A673 (cell line): ENCODE measurements around the gene HDAC1. TPM values are rescaled to one million over a fixed set of nuclear protein-coding genes. Genes with fewer than 3 reads are reported as not detected.
A peak's percentile ranks its signal among the peaks of the same experiment; 100 is the strongest.
"Not testable (repeated sequence)": the region's sequence is repeated elsewhere in the genome, so short reads cannot be mapped to it uniquely, and the experiment has no call there.

ENCODE experiments used
- BruUV-seq: library from RNA; stranded (reverse); fragments of 400-500 nt; replicated peaks from 2 replicates; lab custom pipeline; 2021; lab: Mats Ljungman, UMichigan
- CTCF ChIA-PET: fragments of 300-600 bp; sonication (Branson Sonifier 250); formaldehyde crosslinking; loops from one replicate; lab custom pipeline; 2022; ENCODE audit warnings: antibody characterized with exemption; lab: Charles Lee
- POLR2A ChIA-PET: fragments of 300-600 bp; sonication (Branson Sonifier 250); formaldehyde crosslinking; loops from one replicate; lab custom pipeline; 2022; ENCODE audit warnings: antibody characterized with exemption; ENCODE audit not compliant: low non-redundant PET; lab: Charles Lee
- DNase-seq: peaks from one replicate; pipeline ENCODE4 v3.0.0-alpha.2; 2015; ENCODE audit warnings: low spot score
- H3K27ac ChIP-seq: fragments of 200-600 bp; sonication (generic); 2 replicates; pipeline ENCODE4 v1.5.1; 2016; ENCODE audit warnings: mixed run types, low read depth, mild to moderate bottlenecking, mixed read lengths, antibody characterized with exemption, low read length; ENCODE audit not compliant: poor library complexity, severe bottlenecking
- H3K27me3 ChIP-seq: fragments of 200-600 bp; sonication (generic); replicated peaks from 2 replicates; pipeline ENCODE4 v1.6.1; 2017; ENCODE audit warnings: mixed run types, low read depth, mild to moderate bottlenecking, mixed read lengths, antibody characterized with exemption, low read length; ENCODE audit not compliant: insufficient read depth, poor library complexity
- H3K36me3 ChIP-seq: fragments of 200-600 bp; sonication (generic); 2 replicates; pipeline ENCODE4 v1.6.1; 2016; ENCODE audit warnings: mixed run types, mild to moderate bottlenecking, mixed read lengths, antibody characterized with exemption, low read length; ENCODE audit not compliant: insufficient read depth, poor library complexity, severe bottlenecking
- H3K4me1 ChIP-seq: fragments of 200-600 bp; sonication (generic); 2 replicates; pipeline ENCODE4 v1.6.1; 2017; ENCODE audit warnings: mixed run types, mild to moderate bottlenecking, mixed read lengths, antibody characterized with exemption, low read length; ENCODE audit not compliant: insufficient read depth, poor library complexity, severe bottlenecking
- H3K4me3 ChIP-seq: fragments of 200-600 bp; sonication (generic); 2 replicates; pipeline ENCODE4 v1.5.1; 2016; ENCODE audit warnings: low read depth, mixed run types, mild to moderate bottlenecking, mixed read lengths, low read length; ENCODE audit not compliant: poor library complexity, severe bottlenecking
- H3K9me3 ChIP-seq: fragments of 200-600 bp; sonication (generic); 2 replicates; pipeline ENCODE4 v1.6.1; 2016; ENCODE audit warnings: mixed run types, low read depth, mild to moderate bottlenecking, mixed read lengths, antibody characterized with exemption, low read length; ENCODE audit not compliant: poor library complexity, severe bottlenecking
- CTCF ChIP-seq: fragments of 300-800, 200-600 bp; sonication (generic); conservative IDR thresholded peaks from 2 replicates; pipeline ENCODE4 v1.5.1; 2017; ENCODE audit warnings: low read depth, mild to moderate bottlenecking, antibody characterized with exemption, low read length, moderate library complexity, mixed read lengths
- EZH2 ChIP-seq: fragments of 200-600 bp; sonication (generic); IDR thresholded peaks from 2 replicates; pipeline ENCODE4 v1.6.1; 2017; ENCODE audit warnings: borderline replicate concordance, low read depth, mild to moderate bottlenecking, mixed read lengths, antibody characterized with exemption, low read length; ENCODE audit not compliant: poor library complexity, severe bottlenecking
- intact Hi-C: fragments of 100-400 bp; cut with micrococcal nuclease; formaldehyde crosslinking; loops from one replicate; pipeline ENCODE4 v1.10.0; 2022; ENCODE audit not compliant: unreplicated experiment
- total RNA-seq: library from RNA; stranded (reverse); gene quantifications from 2 replicates; pipeline ENCODE4 v1.2.3, GENCODE V29; 2021

Gene HDAC1
- total RNA-seq, 1 experiment from 2014 or later, result 195 TPM

DNA sequence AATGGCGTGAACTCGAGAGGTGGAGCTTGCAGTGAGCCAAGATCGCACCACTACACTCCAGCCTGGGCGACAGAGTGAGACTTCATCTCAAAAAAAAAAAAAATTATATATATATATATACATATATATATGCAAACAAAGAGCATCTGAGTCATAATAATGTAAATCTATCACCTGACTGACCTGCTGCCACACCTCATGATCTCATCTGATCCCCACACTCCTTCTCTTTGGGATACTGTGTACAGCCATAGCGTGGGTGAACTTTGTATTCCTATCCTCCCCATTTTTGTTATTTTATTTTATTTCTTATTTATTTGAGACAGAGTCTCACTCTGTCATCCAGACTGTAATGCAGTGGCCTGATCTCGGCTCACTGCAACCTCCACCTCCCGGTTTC lies 2.6 kb upstream of the HDAC1 start:
- Histone ChIP-seq H3K4me3 (no peak overlapping the region), H3K36me3 (no peaks in the 10 kb centered on the region), H3K9me3 (no peaks in the 10 kb centered on the region), H3K4me1 (peaks cover 22% of the 10 kb centered on the region), H3K27me3 (no peaks in the 10 kb centered on the region), H3K27ac (no peak overlapping the region)
- intact Hi-C loops, result no loop called here
- ChIA-PET POLR2A (no interaction called here), CTCF (no interaction called here)
- no peak for TF ChIP-seq EZH2
- no peak for TF ChIP-seq CTCF
- DNase-seq, result no peak
- BruUV-seq, result no TSS peak

DNA sequence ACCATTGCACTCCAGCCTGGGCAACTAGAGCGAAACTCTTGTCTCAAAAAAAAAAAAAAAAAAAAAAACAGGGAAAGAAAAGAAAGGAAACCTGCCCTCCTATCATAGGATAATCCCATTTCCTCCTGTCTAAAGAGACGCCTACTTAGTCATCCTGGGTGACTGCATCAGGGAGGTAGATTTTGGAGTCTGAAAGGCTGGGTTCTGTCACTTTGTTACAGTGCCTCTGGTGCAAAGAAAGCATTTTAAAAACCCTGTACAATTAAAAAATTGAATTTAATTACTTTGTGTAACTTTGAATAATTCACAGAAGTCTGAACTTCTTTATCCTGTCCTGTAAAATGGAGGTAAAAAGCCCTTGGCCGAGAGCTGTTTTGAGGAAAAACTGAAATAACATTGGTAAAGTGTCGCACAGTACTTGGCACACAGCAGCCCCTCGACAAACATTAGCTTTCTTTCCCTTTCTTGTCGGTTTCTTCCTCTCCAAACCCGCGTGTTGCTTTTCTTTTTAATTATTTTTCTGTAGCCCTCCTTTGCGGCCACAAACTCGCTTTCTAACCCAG lies 657 bp upstream of the HDAC1 start:
- TF ChIP-seq EZH2, result no peak
- TF ChIP-seq CTCF, result no peak
- H3K27ac ChIP-seq, result peak overlapping the region; percentile 90
- CTCF ChIA-PET, result interaction anchor here (0.6 kb wide), 1 partner anchor 45 kb away, joined by 7 read pairs; the partner anchor contains the start of gene MARCKSL1
- H3K4me3 ChIP-seq, result peak overlapping the region; percentile 98
- H3K9me3 ChIP-seq, result no peaks in the 10 kb centered on the region
- peaks cover 22% of the 10 kb centered on the region for H3K4me1 ChIP-seq
- POLR2A ChIA-PET, result no interaction called here
- DNase-seq, result peak; percentile 80
- TSS peak; percentile 100 for BruUV-seq
- intact Hi-C loops, result no loop called here
- no peaks in the 10 kb centered on the region for H3K36me3 ChIP-seq
- no peaks in the 10 kb centered on the region for H3K27me3 ChIP-seq

DNA sequence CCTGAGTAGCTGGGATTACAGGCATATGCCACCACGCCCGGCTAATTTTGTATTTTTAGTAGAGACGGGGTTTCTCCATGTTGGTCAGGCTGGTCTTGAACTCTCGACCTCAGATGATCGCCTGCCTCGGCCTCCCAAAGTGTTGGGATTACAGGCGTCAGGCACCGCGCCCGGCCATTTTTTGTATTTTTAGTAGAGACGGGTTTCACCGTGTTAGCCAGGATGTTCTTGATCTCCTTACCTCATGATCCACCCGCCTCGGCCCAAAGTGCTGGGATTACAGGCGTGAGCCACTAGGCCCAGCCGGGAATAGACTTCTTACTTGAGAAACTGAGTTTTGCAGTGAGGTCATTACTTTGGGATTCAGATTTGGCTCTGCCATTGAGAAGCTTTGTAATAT lies 6.3 kb downstream of the HDAC1 start:
- DNase-seq, H3K4me3 ChIP-seq, H3K9me3 ChIP-seq, CTCF ChIA-PET, intact Hi-C loops, BruUV-seq, H3K27ac ChIP-seq, H3K27me3 ChIP-seq, H3K4me1 ChIP-seq, POLR2A ChIA-PET: not testable (repeated sequence)
- H3K36me3 ChIP-seq, result peaks cover 12% of the 10 kb centered on the region

DNA sequence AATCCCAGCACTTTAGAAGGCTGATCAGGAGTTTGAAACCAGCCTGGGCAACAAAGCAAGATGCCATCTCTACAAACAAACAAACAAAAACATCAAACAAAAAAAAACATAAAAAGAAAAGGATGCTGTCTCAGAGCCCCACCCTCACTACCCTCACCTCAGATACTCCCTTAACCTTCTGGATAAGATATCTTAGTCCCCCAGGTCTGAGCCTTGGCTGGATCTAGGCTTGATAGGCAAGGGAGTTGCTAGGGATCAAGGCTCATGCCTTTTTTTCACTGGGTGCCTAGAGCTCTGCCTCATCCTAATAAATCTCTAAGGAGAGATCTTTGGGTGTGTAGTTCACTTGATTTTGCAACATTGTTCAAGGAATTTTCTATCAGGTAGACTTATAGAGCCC lies 7.4 kb downstream of the HDAC1 start:
- Histone ChIP-seq H3K4me1 (no peaks in the 10 kb centered on the region), H3K27me3 (no peaks in the 10 kb centered on the region), H3K4me3 (no peak overlapping the region), H3K27ac (no peak overlapping the region), H3K36me3 (peaks cover 23% of the 10 kb centered on the region), H3K9me3 (no peaks in the 10 kb centered on the region)
- ChIA-PET CTCF (no interaction called here), POLR2A (no interaction called here)
- BruUV-seq, result no TSS peak
- DNase-seq, result no peak
- TF ChIP-seq CTCF (no peak), EZH2 (no peak)
- intact Hi-C loops, result no loop called here
